ENCODE measurements around the gene TRIO.
A peak's percentile ranks its signal among the peaks of the same experiment; 100 is the strongest.

The TRIO gene

DNA sequence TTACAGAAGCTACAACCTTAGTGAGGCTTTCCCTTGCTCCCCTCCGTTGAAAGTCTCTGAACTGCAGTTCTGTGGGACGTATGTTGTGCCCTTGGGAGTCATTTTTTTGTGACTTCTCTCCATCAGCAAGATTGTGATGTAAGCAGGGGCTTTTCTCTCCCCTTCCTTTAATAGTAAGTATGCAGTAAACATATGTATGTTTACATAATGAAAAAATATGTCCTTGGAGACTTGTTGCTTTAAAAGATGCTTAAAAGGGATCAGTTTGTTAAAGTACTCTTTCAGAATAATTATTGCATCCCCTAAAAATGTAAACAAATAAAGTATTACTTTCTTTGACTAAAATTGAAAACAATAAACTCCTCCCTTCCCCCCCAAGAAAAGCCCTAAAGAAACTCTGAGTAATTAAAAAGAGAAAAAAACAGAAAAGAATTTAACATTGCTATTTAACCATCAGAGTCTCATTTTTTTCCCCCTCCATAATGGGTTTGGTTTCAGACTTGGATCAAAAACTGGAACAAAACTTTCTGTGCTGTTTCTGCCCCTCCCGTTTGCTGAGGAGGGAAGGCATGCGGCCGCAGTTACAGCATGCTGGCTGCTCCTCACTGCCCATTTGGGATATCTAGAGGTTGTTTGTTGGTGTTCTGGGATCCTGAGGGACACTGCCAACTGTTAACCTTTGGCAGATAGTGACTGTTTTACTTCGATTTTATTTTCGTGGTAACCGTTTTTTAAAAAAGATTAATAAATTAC lies 40.2 kb downstream of the TRIO start:
- peak; percentile 36; the same call in 1 of the 2 replicates for TF ChIP-seq PRDM1 (tag by site-specific recombination; IDR thresholded peaks at IDR 0.05)
- 0 out of 2 replicates have a peak, but pooled peaks have one; percentile 18 for TF ChIP-seq IKZF3 (tag by site-specific recombination; IDR thresholded peaks at IDR 0.05)
- TF ChIP-seq BCL6B (tag by site-specific recombination; IDR thresholded peaks at IDR 0.05) = no peak
- TF ChIP-seq ZNF2 (tag by site-specific recombination; IDR thresholded peaks at IDR 0.05) = 0 out of 2 replicates have a peak, but pooled peaks have one; percentile 5
- TF ChIP-seq, protein P1, sequence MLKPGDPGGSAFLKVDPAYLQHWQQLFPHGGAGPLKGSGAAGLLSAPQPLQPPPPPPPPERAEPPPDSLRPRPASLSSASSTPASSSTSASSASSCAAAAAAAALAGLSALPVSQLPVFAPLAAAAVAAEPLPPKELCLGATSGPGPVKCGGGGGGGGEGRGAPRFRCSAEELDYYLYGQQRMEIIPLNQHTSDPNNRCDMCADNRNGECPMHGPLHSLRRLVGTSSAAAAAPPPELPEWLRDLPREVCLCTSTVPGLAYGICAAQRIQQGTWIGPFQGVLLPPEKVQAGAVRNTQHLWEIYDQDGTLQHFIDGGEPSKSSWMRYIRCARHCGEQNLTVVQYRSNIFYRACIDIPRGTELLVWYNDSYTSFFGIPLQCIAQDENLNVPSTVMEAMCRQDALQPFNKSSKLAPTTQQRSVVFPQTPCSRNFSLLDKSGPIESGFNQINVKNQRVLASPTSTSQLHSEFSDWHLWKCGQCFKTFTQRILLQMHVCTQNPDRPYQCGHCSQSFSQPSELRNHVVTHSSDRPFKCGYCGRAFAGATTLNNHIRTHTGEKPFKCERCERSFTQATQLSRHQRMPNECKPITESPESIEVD (tag by site-specific recombination; IDR thresholded peaks at IDR 0.05) = peak; percentile 93
- peak; percentile 52; the same call in 1 of the 2 replicates for TF ChIP-seq ZNF341 (tag by site-specific recombination; IDR thresholded peaks at IDR 0.05; ENCODE audit: low read depth)
- TF ChIP-seq ZFP37 (tag by site-specific recombination; IDR thresholded peaks at IDR 0.05) = no peak
- no peak for TF ChIP-seq ZNF248 (tag by site-specific recombination; IDR thresholded peaks at IDR 0.05)
- TF ChIP-seq ZBTB44 (tag by site-specific recombination; IDR thresholded peaks at IDR 0.05) = peak; percentile 58; the same call in 1 of the 2 replicates
- TF ChIP-seq GLIS2 (tag by site-specific recombination; IDR thresholded peaks at IDR 0.05) = no peak
- TF ChIP-seq SCRT2 (tag by site-specific recombination; IDR thresholded peaks at IDR 0.05) = peak; percentile 76
- TF ChIP-seq ZNF24 (tag by site-specific recombination; IDR thresholded peaks at IDR 0.05) = peak; percentile 24; the same call in 1 of the 2 replicates
- Histone ChIP-seq H3K36me3 (ENCODE audit: control insufficient read depth in 2 of 2, insufficient read depth in 1 of 2, low read length in 2 of 2) (no peaks in the 10 kb centered on the region), H3K4me1 (ENCODE audit: control insufficient read depth, insufficient read depth, low read length) (peaks cover 78% of the 10 kb centered on the region), H3K4me3 (ENCODE audit: low read depth, low read length) (no peak overlapping the region), H3K27ac (ENCODE audit: extremely low read depth, low read depth, low read length) (peak overlapping the region; percentile 61; the same call in 1 of the 2 replicates), H3K9me3 (ENCODE audit: control insufficient read depth, insufficient read depth, low read depth, low read length) (no peaks in the 10 kb centered on the region)
- CTCF ChIA-PET = interaction anchor here (0.7 to 1.2 kb wide), 5 partner anchors 11 to 197 kb away, joined by 3 to 4 read pairs (median 3); partner anchors contain the start of gene TRIO
- POLR2A ChIA-PET = interaction anchor here (0.7 to 0.8 kb wide), 2 partner anchors 27 kb away, joined by 3 to 4 read pairs; no protein-coding TSS in a partner anchor

DNA sequence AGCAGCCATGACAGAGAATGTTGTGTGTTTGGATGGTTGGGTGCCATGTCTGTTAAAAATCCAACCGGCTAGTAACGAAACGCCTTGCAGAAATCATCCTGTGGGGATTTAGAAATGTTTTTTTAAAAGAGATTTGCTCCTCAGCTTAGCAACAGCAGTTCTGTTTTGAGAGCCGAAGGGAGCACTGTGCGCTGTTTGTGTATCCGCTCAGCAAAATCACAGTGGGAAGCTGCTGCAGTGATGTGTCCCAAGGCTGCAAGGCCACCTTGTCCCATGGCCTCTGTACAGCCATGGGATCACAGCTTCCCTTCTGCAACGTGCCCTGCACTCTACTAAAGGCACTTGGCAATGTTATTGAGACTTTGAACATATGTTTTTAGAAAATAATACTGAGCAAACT lies 40.9 kb downstream of the TRIO start:
- TF ChIP-seq BCL11A (tag by site-specific recombination; IDR thresholded peaks at IDR 0.05; ENCODE audit: low read depth) (no peak), ZNF133 (tag by site-specific recombination; IDR thresholded peaks at IDR 0.05) (no peak), GFI1B (tag by site-specific recombination; IDR thresholded peaks at IDR 0.05) (peak; percentile 49; the same call in 1 of the 2 replicates), SETDB1 (IDR thresholded peaks at IDR 0.05; ENCODE audit: insufficient read length, low read length) (no peak), TRIM28 (IDR thresholded peaks at IDR 0.05; ENCODE audit: borderline replicate concordance, low read length) (0 out of 2 replicates have a peak, but pooled peaks have one; percentile 21), OSR2 (tag by site-specific recombination; IDR thresholded peaks at IDR 0.05) (no peak), ZNF521 (tag by site-specific recombination; IDR thresholded peaks at IDR 0.05) (no peak), ZNF610 (tag by site-specific recombination; IDR thresholded peaks at IDR 0.05; ENCODE audit: borderline replicate concordance) (no peak), KLF16 (tag by site-specific recombination; IDR thresholded peaks at IDR 0.05) (no peak), MZF1 (tag by site-specific recombination; IDR thresholded peaks at IDR 0.05; ENCODE audit: borderline replicate concordance) (peak; percentile 86; the same call in 1 of the 2 replicates)
- TF ChIP-seq, protein P2, sequence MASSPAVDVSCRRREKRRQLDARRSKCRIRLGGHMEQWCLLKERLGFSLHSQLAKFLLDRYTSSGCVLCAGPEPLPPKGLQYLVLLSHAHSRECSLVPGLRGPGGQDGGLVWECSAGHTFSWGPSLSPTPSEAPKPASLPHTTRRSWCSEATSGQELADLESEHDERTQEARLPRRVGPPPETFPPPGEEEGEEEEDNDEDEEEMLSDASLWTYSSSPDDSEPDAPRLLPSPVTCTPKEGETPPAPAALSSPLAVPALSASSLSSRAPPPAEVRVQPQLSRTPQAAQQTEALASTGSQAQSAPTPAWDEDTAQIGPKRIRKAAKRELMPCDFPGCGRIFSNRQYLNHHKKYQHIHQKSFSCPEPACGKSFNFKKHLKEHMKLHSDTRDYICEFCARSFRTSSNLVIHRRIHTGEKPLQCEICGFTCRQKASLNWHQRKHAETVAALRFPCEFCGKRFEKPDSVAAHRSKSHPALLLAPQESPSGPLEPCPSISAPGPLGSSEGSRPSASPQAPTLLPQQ (tag by site-specific recombination; IDR thresholded peaks at IDR 0.05) = no peak
- ChIA-PET CTCF (interaction anchor here (1.0 to 1.2 kb wide), 3 partner anchors 12 to 41 kb away, joined by 3 to 4 read pairs (median 3); partner anchors contain the start of gene TRIO), POLR2A (interaction anchor here (0.7 kb wide), 1 partner anchor 28 kb away, joined by 4 read pairs; no protein-coding TSS in a partner anchor)
- Histone ChIP-seq H3K36me3 (ENCODE audit: control insufficient read depth in 2 of 2, insufficient read depth in 1 of 2, low read length in 2 of 2) (no peaks in the 10 kb centered on the region), H3K4me1 (ENCODE audit: control insufficient read depth, insufficient read depth, low read length) (peaks cover 75% of the 10 kb centered on the region), H3K27ac (ENCODE audit: extremely low read depth, low read depth, low read length) (peak overlapping the region; percentile 19; the same call in 1 of the 2 replicates), H3K9me3 (ENCODE audit: control insufficient read depth, insufficient read depth, low read depth, low read length) (no peaks in the 10 kb centered on the region), H3K4me3 (ENCODE audit: low read depth, low read length) (no peak overlapping the region)
